Neuronal stem cell (in vitro differentiated cells): ENCODE measurements around the gene FKBP1A.

Source experiments
- DNase-seq: peaks from one replicate; pipeline ENCODE4 v3.0.0-alpha.2; 2013; ENCODE audit warnings: low spot score
- H2AFZ ChIP-seq: one replicate; pipeline ENCODE4 v1.6.1; 2013; ENCODE audit warnings: mild to moderate bottlenecking, low read length, inconsistent platforms
- H2AK5ac ChIP-seq: 2 replicates; pipeline ENCODE4 v1.6.1; 2013; ENCODE audit warnings: low read depth, mild to moderate bottlenecking, inconsistent platforms, low read length, moderate library complexity, mixed read lengths
- H2BK120ac ChIP-seq: 2 replicates; pipeline ENCODE4 v1.6.1; 2013; ENCODE audit warnings: low read depth, mild to moderate bottlenecking, inconsistent platforms, low read length, moderate library complexity, mixed read lengths
- H2BK12ac ChIP-seq: one replicate; pipeline ENCODE4 v1.6.1; 2013; ENCODE audit warnings: low read length, inconsistent platforms
- H2BK15ac ChIP-seq: 2 replicates; pipeline ENCODE4 v1.6.1; 2013; ENCODE audit warnings: mild to moderate bottlenecking, low read length, inconsistent platforms, mixed read lengths
- H2BK5ac ChIP-seq: one replicate; pipeline ENCODE4 v1.6.1; 2013; ENCODE audit warnings: inconsistent platforms, mild to moderate bottlenecking, low read length, moderate library complexity
- H3K14ac ChIP-seq: one replicate; pipeline ENCODE4 v1.6.1; 2013; ENCODE audit warnings: low read length, inconsistent platforms
- H3K18ac ChIP-seq: 2 replicates; pipeline ENCODE4 v1.6.1; 2013; ENCODE audit warnings: low read length, inconsistent platforms
- H3K23ac ChIP-seq: 2 replicates; pipeline ENCODE4 v1.6.1; 2013; ENCODE audit warnings: low read depth, mild to moderate bottlenecking, mixed read lengths, low read length, inconsistent platforms; ENCODE audit not compliant: poor library complexity
- H3K27ac ChIP-seq: replicated peaks from 3 replicates; pipeline ENCODE4 v1.5.1; 2013; ENCODE audit warnings: low read length, inconsistent platforms
- H3K27me3 ChIP-seq, 3 experiments: 2 replicates each; pipeline ENCODE4 v1.6.1; 2013; ENCODE audit warnings: low read length in 3 of 3, mild to moderate bottlenecking in 2 of 3, inconsistent platforms in 1 of 3, low read depth in 1 of 3, mixed read lengths in 1 of 3, moderate library complexity in 1 of 3; ENCODE audit not compliant: control insufficient read depth in 3 of 3, insufficient read depth in 3 of 3
- H3K36me3 ChIP-seq, 2 donors: replicated peaks in 1 of 2; 2 replicates each; pipeline ENCODE4 v1.6.1; 2013; ENCODE audit warnings: low read length in 2 of 2; ENCODE audit not compliant: control insufficient read depth in 2 of 2, insufficient read depth in 2 of 2
- H3K4ac ChIP-seq: 2 replicates; pipeline ENCODE4 v1.6.1; 2013; ENCODE audit warnings: inconsistent platforms, mild to moderate bottlenecking, low read length, moderate library complexity
- H3K4me1 ChIP-seq, 2 donors: 1 replicate in 1 of 2; 2 replicates in 1 of 2; pipeline ENCODE4 v1.6.1; 2013; ENCODE audit warnings: low read length in 2 of 2, low read depth in 1 of 2; ENCODE audit not compliant: control insufficient read depth in 2 of 2, insufficient read depth in 1 of 2
- H3K4me2 ChIP-seq: one replicate; pipeline ENCODE4 v1.6.1; 2013; ENCODE audit warnings: mild to moderate bottlenecking, low read length, inconsistent platforms; ENCODE audit not compliant: insufficient read depth, poor library complexity, severe bottlenecking
- H3K4me3 ChIP-seq, 2 donors: 2 replicates each; pipeline ENCODE4 v1.5.1; 2013; ENCODE audit warnings: low read length in 2 of 2, mild to moderate bottlenecking in 2 of 2, inconsistent platforms in 1 of 2, moderate library complexity in 1 of 2
- H3K79me1 ChIP-seq: one replicate; pipeline ENCODE4 v1.6.1; 2013; ENCODE audit warnings: low read depth, mild to moderate bottlenecking, inconsistent platforms, low read length, moderate library complexity
- H3K9ac ChIP-seq: one replicate; pipeline ENCODE4 v1.6.1; 2013; ENCODE audit warnings: mild to moderate bottlenecking, low read depth, low read length, inconsistent platforms; ENCODE audit not compliant: poor library complexity
- H3K9me3 ChIP-seq, 2 donors: replicated peaks in 1 of 2; 2 replicates each; pipeline versions ENCODE3 to v1.6.1; 2013; ENCODE audit warnings: low read length in 2 of 2, mild to moderate bottlenecking in 2 of 2, inconsistent platforms in 1 of 2, low read depth in 1 of 2, mixed read lengths in 1 of 2, moderate library complexity in 1 of 2; ENCODE audit not compliant: control insufficient read depth in 2 of 2, insufficient read depth in 1 of 2
- H4K8ac ChIP-seq: one replicate; pipeline ENCODE4 v1.6.1; 2013; ENCODE audit warnings: low read depth, mild to moderate bottlenecking, inconsistent platforms, low read length, moderate library complexity
- H4K91ac ChIP-seq: one replicate; pipeline ENCODE4 v1.6.1; 2013; ENCODE audit warnings: low read length, low read depth, mild to moderate bottlenecking, inconsistent platforms; ENCODE audit not compliant: poor library complexity
- WGBS, 2 donors: extraction: QIAGEN DNeasy Blood & Tissue Kit; methylation state at CpG; one replicate each; pipeline ENCODE4 v1.1.7; 2013; ENCODE audit warnings: missing lambda C conversion rate in 2 of 2, mixed read lengths in 1 of 2; ENCODE audit not compliant: insufficient read length in 2 of 2, insufficient replicate concordance in 1 of 2; ENCODE audit errors: extremely low coverage in 2 of 2; 5-methylcytosine and 5-hydroxymethylcytosine counted together

FKBP1A gene

DNA sequence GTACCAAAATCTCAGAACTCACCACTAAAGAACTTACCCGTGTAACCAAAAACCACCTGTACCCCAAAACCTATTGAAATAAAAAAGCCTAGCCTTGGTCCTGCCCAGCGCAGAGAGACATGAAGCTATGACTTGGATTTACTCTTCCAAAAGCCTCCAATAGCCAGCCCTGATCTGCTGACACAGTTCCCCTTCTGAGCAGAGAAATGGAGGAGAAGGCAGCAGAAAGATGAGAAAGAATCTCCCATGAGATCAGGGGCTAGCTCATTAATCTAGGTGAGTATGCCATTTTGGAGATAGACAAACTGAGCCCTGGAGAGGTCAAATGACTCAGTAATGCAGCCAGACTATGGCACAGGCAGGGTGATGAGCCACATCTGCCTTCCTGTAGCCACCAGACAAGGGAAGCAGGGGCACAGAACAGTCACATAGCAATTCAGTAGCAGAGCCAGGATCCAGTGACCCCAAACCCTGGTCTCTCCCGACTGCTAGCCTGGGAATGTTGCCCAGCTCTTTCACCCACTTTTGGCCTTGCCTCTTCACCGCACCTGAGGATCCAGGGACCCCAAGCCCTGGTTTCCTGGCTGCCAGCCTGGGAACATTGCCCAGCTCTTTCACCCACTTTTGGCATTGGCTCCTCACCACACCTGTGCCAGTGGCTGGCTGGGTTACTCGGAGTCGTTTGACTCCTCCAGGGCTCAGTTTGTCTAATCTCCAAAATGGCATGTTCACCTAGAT, 56.7 kb downstream of the FKBP1A start:
- no peak overlapping the region for H3K23ac ChIP-seq
- WGBS, 2 donors = no CpG with 5 or more reads among the region's 6 CpGs
- DNase-seq = no peak
- no peak overlapping the region for H3K14ac ChIP-seq
- no peak overlapping the region for H3K27ac ChIP-seq
- no peaks in the 10 kb centered on the region for H3K9me3 ChIP-seq
- no peak overlapping the region for H2BK12ac ChIP-seq
- peaks cover 7% of the 10 kb centered on the region for H3K79me1 ChIP-seq
- H3K18ac ChIP-seq = no peak overlapping the region
- peaks cover 6 to 30% of the 10 kb centered on the region in 2 donors for H3K36me3 ChIP-seq
- no peak overlapping the region for H4K8ac ChIP-seq
- no peak overlapping the region for H2BK15ac ChIP-seq
- H3K27me3 ChIP-seq = no peaks in the 10 kb centered on the region
- no peak overlapping the region for H2BK5ac ChIP-seq
- no peak overlapping the region for H3K4ac ChIP-seq
- peaks cover 0 to 6% of the 10 kb centered on the region in 2 donors for H3K4me1 ChIP-seq
- H3K4me3 ChIP-seq = no peak overlapping the region
- H3K9ac ChIP-seq = no peak overlapping the region
- H4K91ac ChIP-seq = no peak overlapping the region
- no peak overlapping the region for H3K4me2 ChIP-seq
- H2AFZ ChIP-seq = no peak overlapping the region
- no peak overlapping the region for H2AK5ac ChIP-seq
- H2BK120ac ChIP-seq = no peak overlapping the region

DNA sequence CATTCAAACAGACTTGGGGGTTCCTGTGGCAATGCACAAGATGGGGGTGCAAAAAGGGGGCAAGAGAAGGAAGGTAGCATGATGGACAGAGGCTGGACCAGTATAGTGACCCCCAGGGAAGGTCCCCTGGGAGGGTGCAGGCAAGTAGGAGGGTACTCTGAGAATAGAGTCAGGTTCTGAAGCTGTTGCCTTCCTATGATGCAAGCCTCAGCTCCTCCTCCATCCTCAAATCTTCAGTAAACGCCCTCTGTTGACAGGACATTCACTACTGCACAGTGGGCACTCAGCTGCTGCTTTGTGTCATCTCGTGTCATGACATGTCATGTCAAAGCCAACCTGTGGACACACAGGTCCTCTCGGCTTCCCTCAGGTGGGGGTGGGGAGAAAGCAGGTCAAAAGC, 58.1 kb downstream of the FKBP1A start:
- Histone ChIP-seq H4K8ac (no peak overlapping the region), H3K18ac (no peak overlapping the region), H2BK15ac (no peak overlapping the region), H3K4me1 (peaks cover 0 to 6% of the 10 kb centered on the region in 2 donors), H3K9me3 (no peaks in the 10 kb centered on the region), H3K27ac (no peak overlapping the region), H3K9ac (no peak overlapping the region), H3K79me1 (peaks cover 8% of the 10 kb centered on the region), H4K91ac (no peak overlapping the region), H2AK5ac (no peak overlapping the region), H3K14ac (no peak overlapping the region), H3K27me3 (no peaks in the 10 kb centered on the region), H3K36me3 (peaks cover 9 to 40% of the 10 kb centered on the region in 2 donors), H2BK5ac (no peak overlapping the region), H3K23ac (no peak overlapping the region), H3K4ac (no peak overlapping the region), H2BK120ac (no peak overlapping the region), H2BK12ac (no peak overlapping the region), H2AFZ (no peak overlapping the region), H3K4me2 (no peak overlapping the region), H3K4me3 (no peak overlapping the region)
- WGBS, 2 donors = no CpG with 5 or more reads among the region's 3 CpGs
- DNase-seq = no peak

DNA sequence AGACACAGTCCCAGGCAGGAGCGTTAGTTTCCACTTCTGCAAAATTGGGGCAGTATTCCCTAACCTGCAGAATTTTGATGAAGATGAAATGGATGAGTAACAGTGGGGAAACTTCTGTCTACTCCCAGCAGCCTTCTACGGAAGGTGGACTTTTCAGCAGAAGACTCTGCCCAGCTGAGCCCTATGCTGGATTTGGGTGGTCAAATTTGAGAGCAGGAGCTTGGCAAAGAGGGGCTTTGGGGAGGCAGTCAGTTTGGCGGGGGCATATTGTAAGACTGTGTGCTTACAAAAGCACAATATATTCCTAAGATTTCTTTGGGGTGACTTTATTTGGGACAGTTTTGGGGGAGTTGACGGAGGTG, 58.5 kb downstream of the FKBP1A start:
- no peak overlapping the region for H2BK15ac ChIP-seq
- H3K27me3 ChIP-seq = no peaks in the 10 kb centered on the region
- DNase-seq = no peak
- H2AFZ ChIP-seq = no peak overlapping the region
- no peak overlapping the region for H4K8ac ChIP-seq
- H3K4me1 ChIP-seq = peaks cover 0 to 6% of the 10 kb centered on the region in 2 donors
- H3K4me2 ChIP-seq = no peak overlapping the region
- no peak overlapping the region for H2BK12ac ChIP-seq
- no peak overlapping the region for H3K18ac ChIP-seq
- no CpG with 5 or more reads among the region's 4 CpGs for WGBS, 2 donors
- no peak overlapping the region for H3K4ac ChIP-seq
- no peak overlapping the region for H3K27ac ChIP-seq
- no peak overlapping the region for H3K9ac ChIP-seq
- H2BK5ac ChIP-seq = no peak overlapping the region
- H3K23ac ChIP-seq = no peak overlapping the region
- H3K9me3 ChIP-seq = no peaks in the 10 kb centered on the region
- peaks cover 9 to 40% of the 10 kb centered on the region in 2 donors for H3K36me3 ChIP-seq
- no peak overlapping the region for H3K14ac ChIP-seq
- no peak overlapping the region for H4K91ac ChIP-seq
- H3K79me1 ChIP-seq = peaks cover 8% of the 10 kb centered on the region
- no peak overlapping the region for H2BK120ac ChIP-seq
- H2AK5ac ChIP-seq = no peak overlapping the region
- no peak overlapping the region for H3K4me3 ChIP-seq

DNA sequence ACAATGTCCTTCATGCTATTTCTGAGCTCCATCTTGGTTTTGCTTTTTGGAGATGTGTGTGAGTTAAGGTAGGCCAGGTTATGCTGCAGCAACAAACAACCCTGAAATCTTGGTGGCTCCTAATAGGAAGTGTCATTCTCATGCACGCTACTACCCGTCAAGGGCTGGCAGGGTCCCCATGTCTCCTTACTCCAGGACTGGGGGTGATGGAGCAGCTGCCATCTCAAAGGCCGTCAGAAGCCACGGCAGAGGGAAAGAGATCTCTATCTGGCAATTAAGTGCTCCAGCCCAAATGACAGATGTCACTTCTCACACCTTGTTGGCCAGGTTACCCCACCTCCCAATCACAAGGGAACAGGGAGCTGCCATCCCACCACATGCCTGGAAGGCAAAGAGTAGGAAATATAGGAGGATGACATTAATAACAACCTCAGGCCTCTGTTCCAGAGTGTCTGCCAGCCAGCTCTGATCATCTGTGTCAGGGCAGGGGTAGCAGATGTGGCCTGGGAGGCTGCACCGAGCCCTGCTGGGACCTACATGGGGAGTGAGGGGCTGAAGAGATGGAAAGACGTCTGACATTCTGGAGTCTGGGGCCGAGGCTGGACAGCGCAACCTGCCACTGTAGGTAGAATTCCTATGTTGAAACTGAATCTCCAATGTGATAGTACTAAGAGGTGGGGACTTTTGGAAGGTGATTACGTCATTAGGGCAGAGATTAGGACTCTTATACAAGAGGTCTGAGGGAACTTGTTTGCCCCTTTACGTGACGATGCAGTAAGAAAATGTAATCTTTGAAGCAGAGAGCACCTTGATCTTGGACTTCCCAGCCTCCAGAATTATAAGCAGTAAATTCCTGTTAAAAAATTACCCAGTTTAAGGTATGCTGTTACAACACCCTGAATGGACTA, 59.1 kb downstream of the FKBP1A start:
- no peak for DNase-seq
- Histone ChIP-seq H4K8ac (no peak overlapping the region), H3K14ac (no peak overlapping the region), H2AK5ac (no peak overlapping the region), H2BK15ac (no peak overlapping the region), H3K27me3 (no peaks in the 10 kb centered on the region), H3K18ac (no peak overlapping the region), H3K9ac (no peak overlapping the region), H3K9me3 (no peaks in the 10 kb centered on the region), H3K4me3 (no peak overlapping the region), H2BK5ac (no peak overlapping the region), H3K36me3 (peaks cover 9 to 46% of the 10 kb centered on the region in 2 donors), H3K4me1 (peaks cover 0 to 4% of the 10 kb centered on the region in 2 donors), H3K4me2 (no peak overlapping the region), H3K23ac (no peak overlapping the region), H4K91ac (no peak overlapping the region), H2BK12ac (no peak overlapping the region), H2BK120ac (no peak overlapping the region), H3K4ac (no peak overlapping the region), H3K79me1 (peaks cover 11% of the 10 kb centered on the region), H3K27ac (no peak overlapping the region), H2AFZ (no peak overlapping the region)
- WGBS, 2 donors = no CpG with 5 or more reads among the region's 11 CpGs
